Right renal cortex interstitium (tissue), 3 donors: Measurements from ENCODE around the gene VPS13D. TPM values are rescaled to one million over a fixed set of nuclear protein-coding genes. Genes with fewer than 3 reads are reported as not detected.

Experiments used
- DNase-seq, 3 donors: peaks; one replicate each; pipeline ENCODE4 v3.0.0-alpha.2; 2013; ENCODE audit warnings: low read depth in 3 of 3, low spot score in 2 of 3
- polyA plus RNA-seq, 3 donors: library from polyadenylated mRNA; unstranded; fragments of 120-200 nt; gene quantifications; one replicate each; pipeline ENCODE4 v1.2.1, GENCODE V29; 2013; ENCODE audit not compliant: insufficient read length in 3 of 3

Gene VPS13D
- polyA plus RNA-seq, 3 donors = 26.4 to 27.2 (median 26.5) TPM

- no peak for DNase-seq
Measured at GRCh38 chr1:12546771-12547585, 317.1 kb downstream of the VPS13D start.

GRCh38 chr1:12547586-12548225 is 317.9 kb downstream of the VPS13D start:
- no peak for DNase-seq

GRCh38 chr1:12548279-12548972 is 318.6 kb downstream of the VPS13D start:
- no peak for DNase-seq

- peak in 1 of 3 donors; percentile 54 for DNase-seq
Measured at GRCh38 chr1:12548973-12549459, 319.2 kb downstream of the VPS13D start.

GRCh38 chr1:12549460-12550349 is 319.9 kb downstream of the VPS13D start:
- peak in 1 of 3 donors; percentile 68 for DNase-seq

- DNase-seq = no peak
Measured at GRCh38 chr1:12551584-12551983, 321.8 kb downstream of the VPS13D start.

GRCh38 chr1:12552111-12552888 is 322.5 kb downstream of the VPS13D start:
- DNase-seq = no peak

GRCh38 chr1:12552951-12553921 is 323.4 kb downstream of the VPS13D start:
- DNase-seq = no peak

GRCh38 chr1:12553963-12554362 is 324.1 kb downstream of the VPS13D start:
- DNase-seq = no peak

GRCh38 chr1:12554521-12555305 is 324.9 kb downstream of the VPS13D start:
- no peak for DNase-seq

- DNase-seq = no peak
Measured at GRCh38 chr1:12555411-12556367, 325.9 kb downstream of the VPS13D start.

GRCh38 chr1:12556368-12556930 is 326.6 kb downstream of the VPS13D start:
- DNase-seq = peak; percentile 41 to 64 (median 62)

GRCh38 chr1:12556957-12557935 is 327.4 kb downstream of the VPS13D start:
- DNase-seq = no peak

GRCh38 chr1:12561121-12561520 is 331.3 kb downstream of the VPS13D start:
- DNase-seq = no peak
